H1 (cell line): ENCODE results near the gene SCG5. TPM values are rescaled to one million over a fixed set of nuclear protein-coding genes. Genes with fewer than 3 reads are reported as not detected.

Experiments
- CEBPB ChIP-seq: IDR thresholded peaks from 2 replicates; pipeline ENCODE4 v1.6.1; 2012; ENCODE audit warnings: low read depth, low read length
- FOSL1 ChIP-seq: IDR thresholded peaks from 2 replicates; pipeline ENCODE4 v1.6.1; 2011; ENCODE audit warnings: mild to moderate bottlenecking, low read depth, low read length, moderate library complexity; ENCODE audit not compliant: insufficient read depth
- GABPA ChIP-seq: IDR thresholded peaks from 2 replicates; pipeline ENCODE4 v1.6.1; 2011; ENCODE audit warnings: mild to moderate bottlenecking, low read length, moderate library complexity, borderline replicate concordance; ENCODE audit not compliant: insufficient read depth
- RNF2 ChIP-seq: fragments of 200-900, 300-1000 bp; sonication (generic); IDR thresholded peaks from 2 replicates; pipeline ENCODE4 v1.7.1; 2016; ENCODE audit warnings: borderline replicate concordance, low read depth, mild to moderate bottlenecking, antibody characterized with exemption, low read length; ENCODE audit not compliant: poor library complexity, severe bottlenecking; ENCODE audit errors: missing control alignments
- SP2 ChIP-seq: IDR thresholded peaks from 2 replicates; pipeline ENCODE4 v1.6.1; 2012; ENCODE audit warnings: mild to moderate bottlenecking, low read length, inconsistent platforms
- TAF1 ChIP-seq: IDR thresholded peaks from 2 replicates; pipeline ENCODE4 v1.6.1; 2011; ENCODE audit warnings: mild to moderate bottlenecking, low read depth, low read length
- polyA plus RNA-seq, 7 experiments: library from polyadenylated mRNA; depleted of rRNA in 3 of 7; stranded (reverse) in 5 of 7; unstranded in 2 of 7; fragments of >200 nt in 5 of 7; fragments of 200-250 nt in 2 of 7; gene quantifications; 1 replicate in 5 of 7; 2 replicates in 1 of 7; 4 replicates in 1 of 7; pipeline versions ENCODE4 v1.2.1 to v1.2.3, GENCODE V29; 2011 to 2013; ENCODE audit warnings: missing spikeins in 2 of 7, mixed read lengths in 2 of 7
- total RNA-seq: library from RNA; stranded (reverse); fragmentation: NEBNext Ultra II Directional; extraction: Animal tissue kit (Norgen Biotek cat#: 25700); gene quantifications from 2 replicates; pipeline ENCODE4 v1.2.1, GENCODE V29; 2021
- TF ChIP-seq, protein P1 (sequence below), 3 experiments: IDR thresholded peaks; 1 replicate in 2 of 3; 2 replicates in 1 of 3; pipeline versions ENCODE4 v1.5.1 to v1.6.1; 2011; ENCODE audit warnings: low read length in 3 of 3, mild to moderate bottlenecking in 3 of 3, inconsistent platforms in 2 of 3, low read depth in 1 of 3, moderate library complexity in 1 of 3; ENCODE audit not compliant: insufficient read depth in 1 of 3; ENCODE audit errors: control extremely low read depth in 1 of 3
- TF ChIP-seq, protein P2 (sequence below): IDR thresholded peaks from 2 replicates; pipeline ENCODE4 v1.6.1; 2012; ENCODE audit warnings: low read length, inconsistent platforms

Gene SCG5
- total and polyA plus RNA-seq, 2 of the 8 experiments (the other 6 are each of a cell fraction or from before 2014, with no cell fraction given), result 18.7 to 19.9 TPM

DNA sequence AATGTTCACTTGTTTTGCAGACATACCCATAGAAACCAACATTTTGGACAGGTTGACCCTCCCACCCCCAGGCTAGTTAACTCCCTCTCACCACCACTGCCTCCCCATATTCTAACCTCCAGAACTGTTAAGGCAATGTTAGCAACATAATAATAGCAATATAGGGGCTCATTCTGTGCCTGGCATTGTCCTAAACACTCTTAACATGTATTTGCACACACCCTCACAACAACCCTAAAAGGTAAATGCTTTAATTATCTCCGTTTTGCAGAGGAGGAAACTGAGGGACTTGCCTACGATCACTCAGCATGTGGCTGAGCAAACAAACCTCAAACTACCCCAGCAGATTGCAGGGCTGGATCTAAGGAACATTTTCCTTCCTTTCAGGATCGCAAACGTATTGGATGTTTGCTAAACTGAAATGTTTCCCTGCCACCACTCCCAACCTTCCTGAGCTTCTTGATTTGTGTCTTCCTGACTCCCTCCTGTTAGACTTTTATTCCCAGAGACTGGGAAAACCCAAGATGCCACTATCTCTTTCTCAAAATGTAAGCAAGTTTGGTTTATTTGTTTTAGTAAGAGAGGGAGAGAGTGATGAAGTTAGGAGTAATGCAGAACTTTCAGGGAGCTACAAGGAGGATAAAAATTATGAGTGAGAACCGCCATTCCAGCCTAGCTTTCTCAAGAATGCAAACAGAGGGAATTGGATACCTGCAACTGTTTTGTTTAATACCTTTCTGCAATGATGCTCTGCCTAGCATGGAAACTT lies 1.3 kb downstream of the SCG5 start (continued):
- TF ChIP-seq, protein P1, sequence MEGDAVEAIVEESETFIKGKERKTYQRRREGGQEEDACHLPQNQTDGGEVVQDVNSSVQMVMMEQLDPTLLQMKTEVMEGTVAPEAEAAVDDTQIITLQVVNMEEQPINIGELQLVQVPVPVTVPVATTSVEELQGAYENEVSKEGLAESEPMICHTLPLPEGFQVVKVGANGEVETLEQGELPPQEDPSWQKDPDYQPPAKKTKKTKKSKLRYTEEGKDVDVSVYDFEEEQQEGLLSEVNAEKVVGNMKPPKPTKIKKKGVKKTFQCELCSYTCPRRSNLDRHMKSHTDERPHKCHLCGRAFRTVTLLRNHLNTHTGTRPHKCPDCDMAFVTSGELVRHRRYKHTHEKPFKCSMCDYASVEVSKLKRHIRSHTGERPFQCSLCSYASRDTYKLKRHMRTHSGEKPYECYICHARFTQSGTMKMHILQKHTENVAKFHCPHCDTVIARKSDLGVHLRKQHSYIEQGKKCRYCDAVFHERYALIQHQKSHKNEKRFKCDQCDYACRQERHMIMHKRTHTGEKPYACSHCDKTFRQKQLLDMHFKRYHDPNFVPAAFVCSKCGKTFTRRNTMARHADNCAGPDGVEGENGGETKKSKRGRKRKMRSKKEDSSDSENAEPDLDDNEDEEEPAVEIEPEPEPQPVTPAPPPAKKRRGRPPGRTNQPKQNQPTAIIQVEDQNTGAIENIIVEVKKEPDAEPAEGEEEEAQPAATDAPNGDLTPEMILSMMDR (IDR thresholded peaks at IDR 0.05; ENCODE audit: control extremely low read depth in 1 of 3, insufficient read depth in 1 of 3, low read depth in 1 of 3, low read length in 3 of 3), result no peak
- TF ChIP-seq TAF1, result no peak
- TF ChIP-seq CEBPB, result no peak
- no peak for TF ChIP-seq SP2
- no peak for TF ChIP-seq FOSL1
- no peak for TF ChIP-seq GABPA
- no peak for TF ChIP-seq RNF2
- TF ChIP-seq, protein P2, sequence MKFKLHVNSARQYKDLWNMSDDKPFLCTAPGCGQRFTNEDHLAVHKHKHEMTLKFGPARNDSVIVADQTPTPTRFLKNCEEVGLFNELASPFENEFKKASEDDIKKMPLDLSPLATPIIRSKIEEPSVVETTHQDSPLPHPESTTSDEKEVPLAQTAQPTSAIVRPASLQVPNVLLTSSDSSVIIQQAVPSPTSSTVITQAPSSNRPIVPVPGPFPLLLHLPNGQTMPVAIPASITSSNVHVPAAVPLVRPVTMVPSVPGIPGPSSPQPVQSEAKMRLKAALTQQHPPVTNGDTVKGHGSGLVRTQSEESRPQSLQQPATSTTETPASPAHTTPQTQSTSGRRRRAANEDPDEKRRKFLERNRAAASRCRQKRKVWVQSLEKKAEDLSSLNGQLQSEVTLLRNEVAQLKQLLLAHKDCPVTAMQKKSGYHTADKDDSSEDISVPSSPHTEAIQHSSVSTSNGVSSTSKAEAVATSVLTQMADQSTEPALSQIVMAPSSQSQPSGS, result no peak
